ENCODE results near the gene KCTD2. TPM values are rescaled to one million over a fixed set of nuclear protein-coding genes. Genes with fewer than 3 reads are reported as not detected.

Gene KCTD2
- total RNA-seq, 1 donor = 22.5 TPM

Small RNA genes within 50 kb of the gene (small RNA-seq; reads per million reads assigned to genes)
- gene AC111186.1 (not detected), gene RF00019 (not detected), gene RN7SL573P (not detected), gene RNU6-362P (not detected)

Other genes with a start within 250 kb of the KCTD2 start
- under 0.01 and 0.32 TPM in 2 replicates for gene GRIN2C, start 187.3 kb upstream of the KCTD2 start, total RNA-seq
- 19.6 and 20.7 TPM in 2 replicates for gene FDXR, start 174.2 kb upstream of the KCTD2 start, total RNA-seq
- gene FADS6, start 153.6 kb upstream of the KCTD2 start, total RNA-seq = not detected in 2 replicates
- not detected in 2 replicates for gene USH1G, start 124.0 kb upstream of the KCTD2 start, total RNA-seq
- gene OTOP2, start 123.0 kb upstream of the KCTD2 start, total RNA-seq = not detected in 2 replicates
- not detected in 2 replicates for gene OTOP3, start 111.3 kb upstream of the KCTD2 start, total RNA-seq
- gene HID1, start 74.5 kb upstream of the KCTD2 start, total RNA-seq = 3.5 and 4.3 TPM in 2 replicates
- 26.8 and 31.9 TPM in 2 replicates for gene CDR2L, start 59.6 kb upstream of the KCTD2 start, total RNA-seq
- gene MRPL58, start 34.6 kb upstream of the KCTD2 start, total RNA-seq = 23.7 and 30.6 TPM in 2 replicates
- 275 and 323 TPM in 2 replicates for gene ATP5PD, start 256 bp upstream of the KCTD2 start, total RNA-seq
- gene SLC16A5, start 40.7 kb downstream of the KCTD2 start, total RNA-seq = 5.6 and 6.4 TPM in 2 replicates
- gene ARMC7, start 62.7 kb downstream of the KCTD2 start, total RNA-seq = 2.6 and 3.0 TPM in 2 replicates
- gene NT5C, start 84.5 kb downstream of the KCTD2 start, total RNA-seq = 40.2 and 98.2 TPM in 2 replicates
- gene JPT1, start 107.3 kb downstream of the KCTD2 start, total RNA-seq = 163 and 189 TPM in 2 replicates
- 79.2 and 124 TPM in 2 replicates for gene SUMO2, start 135.7 kb downstream of the KCTD2 start, total RNA-seq
- gene NUP85, start 158.5 kb downstream of the KCTD2 start, total RNA-seq = 31.1 and 31.6 TPM in 2 replicates
- 13.2 and 14.2 TPM in 2 replicates for gene GGA3, start 214.4 kb downstream of the KCTD2 start, total RNA-seq
- 57.0 and 70.8 TPM in 2 replicates for gene MRPS7, start 214.7 kb downstream of the KCTD2 start, total RNA-seq
- 6.0 and 6.4 TPM in 2 replicates for gene MIF4GD, start 224.0 kb downstream of the KCTD2 start, total RNA-seq
- gene SLC25A19, start 242.2 kb downstream of the KCTD2 start, total RNA-seq = 5.5 and 7.8 TPM in 2 replicates

Measured in fibroblast of villous mesenchyme (primary cell).